ENCODE measurements around the gene FZR1.
"Not testable (repeated sequence)": the region's sequence is repeated elsewhere in the genome, so short reads cannot be mapped to it uniquely, and the experiment has no call there.

Gene FZR1

GRCh38 chr19:3547301-3547731, 41.2 kb downstream of the FZR1 start:
- peak; percentile 68 for DNase-seq
- no peak for ATAC-seq

GRCh38 chr19:3547767-3548282, 41.7 kb downstream of the FZR1 start:
- ATAC-seq (no peak), DNase-seq (no peak)

GRCh38 chr19:3548606-3549005, 42.5 kb downstream of the FZR1 start:
- DNase-seq (no peak), ATAC-seq (no peak)

GRCh38 chr19:3549816-3550215, 43.7 kb downstream of the FZR1 start:
- DNase-seq (no peak), ATAC-seq (no peak)

GRCh38 chr19:3550947-3551791, 45.1 kb downstream of the FZR1 start:
- DNase-seq (no peak), ATAC-seq (no peak)

GRCh38 chr19:3551792-3552095, 45.6 kb downstream of the FZR1 start:
- DNase-seq (no peak), ATAC-seq (no peak)

- DNase-seq (peak; percentile 29), ATAC-seq (no peak)
Observed at GRCh38 chr19:3554254-3555083, 48.4 kb downstream of the FZR1 start.

- ATAC-seq (no peak), DNase-seq (no peak)
Observed at GRCh38 chr19:3555653-3556422, 49.7 kb downstream of the FZR1 start.

GRCh38 chr19:3556423-3556977, 50.4 kb downstream of the FZR1 start:
- DNase-seq (peak; percentile 27), ATAC-seq (no peak)

- ATAC-seq: peak; percentile 42
- DNase-seq: peak; percentile 81
Observed at GRCh38 chr19:3556978-3557460, 50.9 kb downstream of the FZR1 start.

GRCh38 chr19:3557461-3558248, 51.5 kb downstream of the FZR1 start, which contains the start of gene MFSD12:
MFSD12 (minus strand) TSS chr19:3557586; CDS start chr19:3557403, 183 bp downstream.
- peak; percentile 92 for ATAC-seq

GRCh38 chr19:3563709-3564524, 57.8 kb downstream of the FZR1 start:
- DNase-seq: no peak
- no peak for ATAC-seq

More at GRCh38 chr19:3557461-3558248, 51.5 kb downstream of the FZR1 start, which contains the start of gene MFSD12:
- DNase-seq: peak; percentile 98

GRCh38 chr19:3565139-3565538, 59.0 kb downstream of the FZR1 start:
- ATAC-seq (no peak), DNase-seq (no peak)

GRCh38 chr19:3570042-3570441, 63.9 kb downstream of the FZR1 start:
- DNase-seq, ATAC-seq: not testable (repeated sequence)

GRCh38 chr19:3570606-3571011, 64.5 kb downstream of the FZR1 start:
- no peak for ATAC-seq
- DNase-seq: no peak

GRCh38 chr19:3572132-3572854, 66.2 kb downstream of the FZR1 start:
- ATAC-seq (peak; percentile 95), DNase-seq (peak; percentile 99)

GRCh38 chr19:3572855-3573161, 66.7 kb downstream of the FZR1 start, which contains the start of gene HMG20B:
HMG20B (plus strand) TSS chr19:3572944; CDS start chr19:3573310, 366 bp downstream.
- DNase-seq: no peak
- peak; percentile 0 for ATAC-seq

- ATAC-seq (no peak), DNase-seq (peak; percentile 52)
Observed at GRCh38 chr19:3573162-3573857, 67.2 kb downstream of the FZR1 start.

All from stimulated activated naive CD8-positive, alpha-beta T cell treated with anti-CD3 and anti-CD28 coated beads, Interleukin-15, Interleukin-2, amounts not matched to agents 100 U/mL and 50 U/mL, for 24 hours (primary cell).